Fibroblast of lung (primary cell): ENCODE results near the gene HLA-DMA. TPM values are rescaled to one million over a fixed set of nuclear protein-coding genes. Genes with fewer than 3 reads are reported as not detected.
"Not testable (repeated sequence)": the region's sequence is repeated elsewhere in the genome, so short reads cannot be mapped to it uniquely, and the experiment has no call there.

Experiments used
- DNase-seq, 2 donors: peaks; one replicate each; pipeline versions ENCODE4 v3.0.0 to v3.0.0-alpha.2; 2010; ENCODE audit warnings: low read depth in 2 of 2
- H2AFZ ChIP-seq: 2 replicates; pipeline ENCODE4 v1.5.1; 2012; ENCODE audit warnings: low read length, control low read depth, inconsistent platforms
- H3K27ac ChIP-seq: 2 replicates; pipeline ENCODE4 v1.5.1; 2011; ENCODE audit warnings: low read length, control low read depth; ENCODE audit not compliant: insufficient read depth
- H3K27me3 ChIP-seq: 2 replicates; pipeline ENCODE4 v1.5.1; 2011; ENCODE audit warnings: mild to moderate bottlenecking, low read length; ENCODE audit not compliant: control insufficient read depth, insufficient read depth
- H3K36me3 ChIP-seq: 2 replicates; pipeline ENCODE4 v1.5.1; 2011; ENCODE audit warnings: low read length; ENCODE audit not compliant: control insufficient read depth, insufficient read depth
- H3K4me1 ChIP-seq: 2 replicates; pipeline ENCODE4 v1.5.1; 2011; ENCODE audit warnings: low read length; ENCODE audit not compliant: control insufficient read depth, insufficient read depth; ENCODE audit errors: extremely low read depth
- H3K4me2 ChIP-seq: 2 replicates; pipeline ENCODE4 v1.5.1; 2011; ENCODE audit warnings: low read length, control low read depth; ENCODE audit not compliant: insufficient read depth; ENCODE audit errors: extremely low read depth
- H3K4me3 ChIP-seq, 4 experiments: fragments of 200-600 bp in 1 of 4; sonication (generic) in 1 of 4; replicated peaks in 1 of 4; 2 replicates each; pipeline ENCODE4 v1.5.1; 2011 to 2016; ENCODE audit warnings: low read length in 4 of 4, low read depth in 3 of 4, mild to moderate bottlenecking in 3 of 4, control low read depth in 2 of 4, inconsistent platforms in 1 of 4, mixed read lengths in 1 of 4; ENCODE audit not compliant: insufficient read depth in 1 of 4; ENCODE audit errors: control extremely low read depth in 1 of 4
- H3K79me2 ChIP-seq: 2 replicates; pipeline ENCODE4 v1.5.1; 2012; ENCODE audit warnings: mild to moderate bottlenecking, low read length, inconsistent platforms; ENCODE audit not compliant: control insufficient read depth, insufficient read depth
- H3K9ac ChIP-seq: 2 replicates; pipeline ENCODE4 v1.5.1; 2011; ENCODE audit warnings: mild to moderate bottlenecking, low read length, control low read depth; ENCODE audit not compliant: insufficient read depth
- H3K9me3 ChIP-seq: 2 replicates; pipeline ENCODE4 v1.5.1; 2012; ENCODE audit warnings: low read depth, low read length; ENCODE audit not compliant: control insufficient read depth, insufficient read depth
- H4K20me1 ChIP-seq: 2 replicates; pipeline ENCODE4 v1.5.1; 2011; ENCODE audit warnings: low read length; ENCODE audit not compliant: control insufficient read depth, insufficient read depth; ENCODE audit errors: extremely low read depth
- CTCF ChIP-seq, 2 donors: IDR thresholded peaks in 1 of 2; conservative IDR thresholded peaks in 1 of 2; 1 replicate in 1 of 2; 2 replicates in 1 of 2; pipeline ENCODE4 v1.5.1; 2011 to 2012; ENCODE audit warnings: low read length in 2 of 2, control low read depth in 1 of 2, inconsistent platforms in 1 of 2, low read depth in 1 of 2, mild to moderate bottlenecking in 1 of 2
- EZH2 ChIP-seq: IDR thresholded peaks from 2 replicates; pipeline ENCODE4 v1.5.1; 2012; ENCODE audit warnings: low read length, control low read depth, mild to moderate bottlenecking; ENCODE audit errors: missing control alignments
- polyA plus RNA-seq, 2 donors: library from polyadenylated mRNA; depleted of rRNA in 1 of 2; stranded (reverse) in 1 of 2; unstranded in 1 of 2; fragments of >200 nt; gene quantifications; 2 replicates each; pipeline ENCODE4 v1.2.1, GENCODE V29; 2011 to 2012; ENCODE audit warnings: missing spikeins in 1 of 2
- total RNA-seq: library from RNA; depleted of rRNA; stranded (reverse); fragments of >200 nt; gene quantifications from 2 replicates; pipeline ENCODE4 v1.2.1, GENCODE V29; 2014

Gene HLA-DMA
- total and polyA plus RNA-seq, 2 donors (not counting 1 experiment from before 2014, with no cell fraction given) = 7.1 to 12.1 TPM

GRCh38 chr6:32945108-32945760 is 7.7 kb downstream of the HLA-DMA start:
- peak overlapping the region; percentile 18 for H3K27ac ChIP-seq
- no peak for TF ChIP-seq EZH2
- no peak for TF ChIP-seq CTCF (conservative IDR thresholded peaks at IDR 0.05 in 1 of 2, IDR thresholded peaks at IDR 0.05 in 1 of 2; ENCODE audit: low read depth in 1 of 2, low read length in 2 of 2)
- H3K9ac ChIP-seq = no peak overlapping the region
- H3K4me3 ChIP-seq = no peak overlapping the region
- no peaks in the 10 kb centered on the region for H3K36me3 ChIP-seq
- no peaks in the 10 kb centered on the region for H3K9me3 ChIP-seq
- no peaks in the 10 kb centered on the region for H3K27me3 ChIP-seq
- DNase-seq = peak; percentile 45 to 78
- peaks cover 4% of the 10 kb centered on the region for H3K4me1 ChIP-seq
- peak overlapping the region; percentile 59 for H3K4me2 ChIP-seq
- no peaks in the 10 kb centered on the region for H4K20me1 ChIP-seq
- peak overlapping the region; percentile 25 for H2AFZ ChIP-seq
- no peaks in the 10 kb centered on the region for H3K79me2 ChIP-seq

GRCh38 chr6:32943864-32944649 is 8.8 kb downstream of the HLA-DMA start:
- DNase-seq = no peak
- H3K9ac ChIP-seq = no peak overlapping the region
- no peak overlapping the region for H3K4me3 ChIP-seq
- H3K27me3 ChIP-seq = no peaks in the 10 kb centered on the region
- H3K27ac ChIP-seq = no peak overlapping the region
- no peak overlapping the region for H3K4me2 ChIP-seq
- no peaks in the 10 kb centered on the region for H3K9me3 ChIP-seq
- TF ChIP-seq EZH2 (no peak), CTCF (conservative IDR thresholded peaks at IDR 0.05 in 1 of 2, IDR thresholded peaks at IDR 0.05 in 1 of 2; ENCODE audit: low read depth in 1 of 2, low read length in 2 of 2) (no peak)
- H3K36me3 ChIP-seq = no peaks in the 10 kb centered on the region
- H4K20me1 ChIP-seq = no peaks in the 10 kb centered on the region
- H3K79me2 ChIP-seq = no peaks in the 10 kb centered on the region
- no peak overlapping the region for H2AFZ ChIP-seq
- peaks cover 4% of the 10 kb centered on the region for H3K4me1 ChIP-seq

GRCh38 chr6:32942555-32943123 is 10.3 kb downstream of the HLA-DMA start:
- H4K20me1 ChIP-seq, H3K9me3 ChIP-seq, H3K27ac ChIP-seq, H2AFZ ChIP-seq, H3K36me3 ChIP-seq, H3K4me2 ChIP-seq, H3K79me2 ChIP-seq, H3K27me3 ChIP-seq, DNase-seq, H3K4me3 ChIP-seq, H3K4me1 ChIP-seq, H3K9ac ChIP-seq: not testable (repeated sequence)
